DMS53 treated with DMSO at 0.1 percent for 48 hours (cell line): ENCODE measurements around the gene WDR35.
"Not testable (repeated sequence)": the region's sequence is repeated elsewhere in the genome, so short reads cannot be mapped to it uniquely, and the experiment has no call there.

Experiments used
- DNase-seq: peaks from one replicate; lab custom pipeline; 2025; ENCODE audit not compliant: unreplicated experiment; lab: John Stamatoyannopoulos, UW

WDR35 gene

GRCh38 chr2:19943189-19943588 is 46.7 kb downstream of the WDR35 start:
- DNase-seq, result no peak

GRCh38 chr2:19942199-19942598 is 47.7 kb downstream of the WDR35 start:
- no peak for DNase-seq

DNA sequence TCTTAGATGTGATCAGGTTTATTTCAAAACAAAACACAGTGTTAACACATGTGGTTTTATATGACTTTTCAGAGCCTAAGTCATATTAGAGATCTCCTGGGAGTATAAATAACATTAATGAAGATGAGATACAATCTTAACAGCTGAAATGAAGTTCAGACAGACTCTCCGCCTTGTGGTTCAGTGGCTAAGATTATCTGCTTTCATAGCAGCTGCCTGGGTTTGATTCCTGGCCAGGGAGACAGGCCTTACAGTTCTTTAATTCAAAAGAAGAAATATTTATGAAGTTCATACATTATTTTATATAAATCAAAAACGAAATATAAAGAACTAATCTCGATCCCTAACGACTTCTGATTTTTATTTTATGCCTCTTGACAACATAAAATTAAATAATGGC is 52.9 kb downstream of the WDR35 start:
- DNase-seq, result no peak

- DNase-seq, result no peak
Observed at GRCh38 chr2:19936203-19936602, 53.7 kb downstream of the WDR35 start.

DNA sequence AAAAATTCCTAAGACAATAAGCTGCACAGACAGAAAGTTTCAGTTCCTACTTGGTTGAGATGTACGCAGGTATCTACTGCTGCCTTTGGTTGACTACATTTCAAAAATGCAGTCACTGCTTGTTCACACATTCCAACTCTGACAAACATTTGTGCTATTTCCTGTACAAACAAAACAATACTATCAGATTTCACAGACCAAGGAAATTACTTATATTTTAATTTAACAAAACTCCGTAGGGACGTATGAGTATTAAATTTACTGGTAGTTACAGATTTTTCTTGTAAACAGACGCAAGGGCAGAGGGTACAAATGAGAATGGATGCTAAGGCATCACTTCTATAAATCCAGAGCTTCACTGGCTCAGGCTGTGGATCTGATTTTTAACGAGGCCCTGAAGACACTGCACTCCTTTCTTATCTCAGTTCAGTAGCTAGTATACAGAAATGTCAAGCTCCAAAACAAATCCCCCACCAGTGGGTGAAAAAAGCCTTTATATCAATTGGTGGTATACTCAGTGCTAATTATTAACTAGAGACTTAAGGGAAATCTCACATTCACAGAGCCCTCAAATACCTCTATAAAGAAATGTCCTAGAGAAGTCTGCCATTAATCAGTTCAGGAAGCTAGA is 56.4 kb downstream of the WDR35 start:
- peak; percentile 1 for DNase-seq

- DNase-seq, result no peak
Observed at GRCh38 chr2:19932928-19933327, 57.0 kb downstream of the WDR35 start.

- no peak for DNase-seq
Observed at GRCh38 chr2:19929226-19929625, 60.7 kb downstream of the WDR35 start.

DNA sequence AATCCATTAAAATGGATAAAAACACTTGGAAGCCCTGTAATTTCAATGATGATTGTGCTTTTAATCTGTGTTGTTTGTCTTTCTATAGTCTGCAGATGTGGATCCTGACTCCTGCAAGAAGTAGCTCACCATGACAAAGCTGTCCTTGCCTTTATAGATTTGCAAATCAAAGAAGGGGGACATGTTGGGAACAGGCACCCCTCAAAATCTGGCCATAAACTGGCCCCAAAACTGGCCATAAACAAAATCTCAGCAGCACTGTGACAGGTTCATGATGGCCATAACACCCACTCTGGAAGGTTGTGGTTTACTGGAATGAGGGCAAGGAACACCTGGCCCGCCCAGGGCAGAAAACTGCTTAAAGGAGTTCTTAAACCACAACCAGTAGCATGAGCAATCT is 62.1 kb downstream of the WDR35 start:
- DNase-seq, result not testable (repeated sequence)

DNA sequence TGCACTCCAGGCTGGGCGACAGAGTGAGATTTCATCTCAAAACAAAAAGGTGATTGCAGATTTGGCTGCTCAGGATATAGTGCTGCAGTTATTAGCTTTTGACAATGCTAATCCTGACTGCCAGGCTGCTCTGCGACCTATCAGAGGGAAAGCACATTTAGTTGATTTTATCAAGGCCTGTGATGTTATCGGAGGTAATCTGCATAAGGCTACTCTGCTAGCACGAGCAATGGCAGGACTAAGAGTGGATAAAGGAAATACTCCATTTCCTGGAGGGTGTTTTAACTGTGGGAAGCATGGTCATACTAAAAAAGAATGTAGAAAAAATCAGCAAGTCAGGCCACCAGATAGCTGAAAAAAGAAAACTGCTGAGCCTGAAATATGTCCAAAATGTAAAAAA is 65.4 kb downstream of the WDR35 start:
- not testable (repeated sequence) for DNase-seq

- DNase-seq, result not testable (repeated sequence)
Observed at GRCh38 chr2:19922188-19922587, 67.7 kb downstream of the WDR35 start.

DNA sequence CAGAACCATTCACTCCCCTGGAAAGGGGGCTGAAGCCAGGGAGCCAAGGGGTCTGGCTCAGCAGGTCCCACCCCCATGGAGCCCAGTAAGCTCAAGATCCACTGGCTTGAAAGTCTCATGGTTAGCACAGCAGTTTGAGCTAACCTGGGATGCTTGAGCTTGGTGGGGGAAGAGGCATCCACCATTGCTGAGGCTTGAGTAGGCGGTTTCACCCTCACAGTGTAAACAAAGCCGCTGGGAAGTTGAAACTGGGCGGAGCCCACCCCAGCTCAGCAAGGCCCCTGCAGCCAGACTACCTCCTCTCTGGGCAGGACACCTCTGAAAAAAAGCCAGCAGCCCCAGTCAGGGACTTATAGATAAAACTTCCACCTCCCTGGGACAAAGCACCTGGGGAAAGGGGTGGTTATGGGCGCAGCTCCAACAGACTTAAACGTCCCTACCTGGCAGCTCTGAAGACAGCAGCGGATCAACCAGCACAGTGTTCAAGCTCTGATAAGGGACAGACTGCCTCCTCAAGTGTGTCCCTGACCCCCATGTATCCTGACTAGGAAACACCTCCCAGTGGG is 73.4 kb downstream of the WDR35 start:
- DNase-seq, result no peak

GRCh38 chr2:19914266-19914975 is 75.5 kb downstream of the WDR35 start:
- DNase-seq, result no peak

DNA sequence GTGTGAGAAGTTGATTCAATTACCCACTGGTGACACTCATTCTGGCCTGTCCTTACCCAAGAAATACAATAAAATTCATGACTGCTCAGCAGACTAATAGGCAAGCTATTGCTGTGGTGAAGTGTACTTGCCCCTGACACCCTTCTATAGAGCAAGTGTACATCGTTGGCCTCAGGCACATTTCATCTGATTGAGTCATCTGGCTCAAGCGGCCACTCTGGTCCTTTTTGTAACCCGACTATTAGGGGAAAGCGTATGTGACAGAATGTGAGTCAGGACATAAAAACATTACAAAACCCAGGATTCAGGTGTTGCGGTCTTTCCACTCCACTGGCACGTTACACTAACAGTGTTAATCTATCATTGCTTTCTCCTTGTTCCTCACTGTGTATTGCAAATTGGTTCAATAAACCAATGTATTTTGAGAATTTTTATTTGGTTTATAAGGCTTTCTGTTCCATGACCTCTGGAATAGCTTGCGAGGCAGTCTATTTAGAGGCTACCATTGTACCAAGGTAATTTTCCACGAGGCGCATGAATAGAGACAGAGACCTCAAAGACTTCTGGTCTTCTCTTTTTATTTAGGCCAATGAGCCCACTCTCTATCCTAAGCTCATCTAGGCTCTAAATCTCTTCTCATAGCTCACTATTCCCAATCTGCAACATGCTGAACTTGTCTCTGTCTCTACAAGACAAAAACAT is 77.9 kb downstream of the WDR35 start:
- DNase-seq, result no peak

DNA sequence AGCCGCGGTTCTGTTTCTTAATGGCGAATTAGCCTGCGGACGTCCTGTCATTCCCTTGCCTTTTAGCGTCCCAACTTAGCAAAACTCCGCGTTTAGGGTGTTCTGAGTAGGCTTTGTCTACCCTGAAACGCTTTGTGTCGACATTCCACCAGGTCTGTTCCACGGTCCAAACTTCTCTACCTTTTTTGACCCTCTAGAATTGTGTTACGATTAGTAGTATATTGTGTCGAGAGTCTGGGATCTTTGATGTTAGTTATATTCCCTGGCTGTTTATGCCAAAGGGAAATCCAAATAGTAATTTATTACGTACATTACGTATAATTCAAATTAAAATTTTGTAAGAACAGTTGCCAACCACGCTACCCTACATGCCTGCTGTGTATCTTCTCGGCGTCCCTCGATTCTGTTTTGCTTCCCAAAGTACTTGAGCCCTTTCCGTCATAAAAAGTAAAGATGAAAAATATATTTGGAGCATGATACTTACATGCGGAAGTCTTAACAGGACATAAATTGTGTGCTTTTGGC is 87.6 kb downstream of the WDR35 start:
- no peak for DNase-seq

DNA sequence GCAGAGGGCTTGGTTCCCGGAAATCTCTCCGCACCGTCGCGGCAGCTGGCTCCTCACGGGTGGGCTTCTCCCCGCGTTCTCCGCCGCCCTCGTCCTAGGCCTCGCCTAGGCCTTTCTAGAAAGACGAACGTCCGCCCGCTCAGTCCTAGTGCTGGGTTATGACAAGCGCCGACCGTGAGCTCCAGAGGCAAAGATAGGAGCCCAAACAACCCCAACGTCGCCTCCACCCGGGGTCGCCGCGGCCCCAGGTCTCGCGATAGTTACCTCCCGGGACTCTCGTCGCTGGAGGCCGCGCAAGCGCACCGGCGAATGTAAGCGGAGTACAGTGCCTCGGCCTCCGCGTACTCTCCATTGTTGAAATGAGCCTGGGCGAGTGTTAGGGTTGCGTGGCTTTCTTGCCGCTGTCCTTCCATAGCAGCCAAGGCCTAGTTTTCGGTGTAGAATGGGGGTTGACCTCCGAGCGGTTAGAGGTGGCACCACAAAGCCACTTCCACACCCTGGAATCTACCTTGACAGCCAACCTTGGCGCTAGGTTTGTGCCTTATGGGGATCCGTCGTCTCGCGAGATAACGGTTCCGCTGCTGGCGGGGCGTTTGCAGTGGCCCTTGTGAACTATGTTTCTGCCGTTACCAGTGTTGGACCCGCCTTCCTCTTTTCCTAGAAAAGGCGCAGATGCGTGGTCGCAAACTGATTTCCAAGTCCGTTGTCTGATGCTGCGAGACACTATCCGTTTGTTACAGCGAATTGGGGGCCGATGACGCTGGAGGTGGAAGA is 88.3 kb downstream of the WDR35 start, which contains the start of gene TTC32:
Gene TTC32 (minus strand): TSS at position 542 of the 774 bp plus-strand sequence. CDS start 129 bp downstream, at position 413.
- peak; percentile 82 for DNase-seq

DNA sequence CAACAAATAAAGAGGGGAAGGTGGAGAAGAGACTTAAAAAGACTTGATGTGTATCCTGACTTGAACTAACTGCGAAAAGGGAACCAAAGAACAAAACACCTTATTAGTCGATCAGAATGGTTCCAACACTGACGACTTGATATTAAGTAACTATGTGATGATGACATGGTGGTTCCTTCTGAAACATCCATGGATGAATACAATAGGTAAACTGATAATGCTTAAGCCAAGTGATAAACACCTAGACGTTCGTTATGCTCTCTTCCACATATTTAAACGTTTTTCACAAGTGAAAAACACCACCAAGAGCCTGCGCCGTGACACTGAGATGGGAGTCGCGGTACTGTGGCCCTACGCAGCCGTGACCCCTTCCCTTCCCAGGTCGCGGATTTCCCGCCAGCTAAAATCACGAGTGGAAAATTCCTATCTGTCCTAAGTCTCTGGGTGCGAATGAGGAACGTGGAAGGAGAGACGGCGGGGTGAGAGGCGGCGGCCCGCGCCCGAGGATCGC is 88.9 kb downstream of the WDR35 start:
- DNase-seq, result peak; percentile 15

DNA sequence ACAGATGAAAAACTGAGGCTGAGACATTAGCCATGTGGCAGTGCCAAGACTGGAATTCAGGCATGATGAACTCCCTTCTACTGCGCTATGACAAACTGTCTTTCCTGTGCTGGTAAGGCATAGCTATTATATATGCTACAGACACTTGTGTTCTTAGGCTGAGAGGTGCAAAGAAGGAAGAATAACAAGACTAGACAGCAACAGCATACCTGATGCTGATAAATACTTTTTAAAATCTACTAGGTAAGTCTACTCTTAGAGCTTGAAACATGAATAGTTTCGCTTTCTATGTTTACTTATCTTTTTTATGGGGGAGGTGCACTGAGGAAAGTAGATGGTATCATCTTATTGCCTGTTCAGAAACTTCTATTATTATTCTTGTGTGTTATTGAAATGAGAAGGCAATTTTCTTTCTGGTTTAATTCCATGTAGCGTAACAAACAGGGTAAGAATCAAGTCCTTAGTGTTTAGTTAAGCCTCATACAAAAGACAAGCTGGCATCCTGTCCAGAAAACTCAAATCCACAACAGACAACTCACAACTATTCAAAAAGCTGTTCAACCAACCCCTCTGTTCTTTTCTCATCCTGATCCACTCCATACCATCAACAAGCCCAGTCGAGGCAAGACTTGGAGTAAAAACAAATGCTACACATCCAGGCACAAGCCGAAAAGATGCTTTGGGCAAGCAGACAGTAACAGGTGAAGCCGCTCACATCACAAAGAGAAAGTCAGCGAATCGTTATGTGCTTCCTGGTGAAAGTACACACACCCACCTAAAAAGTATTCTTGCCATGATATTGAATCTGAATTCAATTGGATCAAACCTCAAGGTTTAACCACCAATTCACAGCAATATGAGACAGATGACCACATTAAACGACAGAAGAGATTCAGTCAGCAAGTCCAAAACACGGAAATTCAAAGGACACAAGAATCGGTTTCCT is 89.6 kb downstream of the WDR35 start:
- DNase-seq, result peak; percentile 10

DNA sequence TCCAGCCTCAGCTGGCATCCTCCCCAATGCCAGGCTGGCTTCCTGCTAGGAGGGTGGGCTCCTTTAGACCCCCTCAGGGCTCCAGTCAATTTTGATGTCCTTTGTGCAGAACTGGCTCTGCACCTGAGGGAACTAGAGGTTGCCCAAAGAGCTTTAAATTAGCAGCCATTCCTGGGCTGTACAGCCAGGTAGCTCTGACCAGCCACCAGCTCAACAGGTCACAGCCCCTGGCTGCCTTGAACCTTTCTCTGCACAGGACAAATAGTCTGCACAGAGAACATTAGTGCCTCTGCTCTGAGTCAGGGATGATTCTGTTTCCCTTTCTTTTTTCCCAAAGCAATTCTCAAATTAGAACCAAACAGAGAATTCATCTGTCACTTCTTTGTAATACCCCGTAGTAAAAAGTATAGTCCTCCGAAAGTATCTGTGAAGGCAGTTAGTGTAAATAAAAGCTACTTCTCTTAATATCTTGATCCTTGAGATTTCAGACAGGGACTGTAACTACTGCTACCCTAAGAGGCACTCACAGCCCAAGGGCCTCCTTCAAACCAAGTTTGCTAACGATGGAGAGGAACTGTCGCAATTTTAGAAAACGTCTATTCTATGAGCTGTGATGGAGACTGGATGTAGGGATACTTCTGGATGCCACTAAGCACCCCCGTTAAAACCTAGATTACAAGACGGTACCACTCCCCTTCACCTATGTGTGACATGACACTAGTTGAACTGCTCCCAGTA is 91.1 kb downstream of the WDR35 start:
- DNase-seq, result no peak
